Stimulated activated CD8-positive, alpha-beta memory T cell treated with anti-CD3 and anti-CD28 coated beads, Interleukin-15, amount 100 ng/mL, for 24 hours (primary cell): ENCODE results near the gene OR10K2.
"Not testable (repeated sequence)": the region's sequence is repeated elsewhere in the genome, so short reads cannot be mapped to it uniquely, and the experiment has no call there.

Source experiments
- DNase-seq: peaks from one replicate; pipeline ENCODE4 v3.0.0-alpha.2; 2020; ENCODE audit warnings: low read depth

The OR10K2 gene, protein sequence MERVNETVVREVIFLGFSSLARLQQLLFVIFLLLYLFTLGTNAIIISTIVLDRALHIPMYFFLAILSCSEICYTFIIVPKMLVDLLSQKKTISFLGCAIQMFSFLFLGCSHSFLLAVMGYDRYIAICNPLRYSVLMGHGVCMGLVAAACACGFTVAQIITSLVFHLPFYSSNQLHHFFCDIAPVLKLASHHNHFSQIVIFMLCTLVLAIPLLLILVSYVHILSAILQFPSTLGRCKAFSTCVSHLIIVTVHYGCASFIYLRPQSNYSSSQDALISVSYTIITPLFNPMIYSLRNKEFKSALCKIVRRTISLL

DNA sequence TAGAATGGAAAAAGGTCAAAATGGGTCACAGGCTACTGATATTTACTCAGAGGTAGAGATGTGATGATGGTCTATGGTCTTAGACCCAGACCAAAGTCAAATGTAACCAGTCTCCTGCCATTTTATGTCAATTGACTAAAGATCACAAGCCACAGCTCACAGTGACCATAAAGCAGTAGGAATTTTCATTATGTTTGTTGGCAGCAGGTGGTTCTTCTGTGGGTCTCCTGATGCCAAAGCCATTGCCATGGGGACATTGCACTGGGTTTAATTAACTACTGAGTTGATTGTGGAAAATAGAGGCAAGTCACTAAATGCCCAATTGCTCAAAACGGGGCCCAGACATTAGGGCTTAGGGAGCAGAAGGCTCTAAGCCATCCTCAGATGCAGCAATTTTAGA, at the start of gene OR10K2:
TSS of gene OR10K2 (minus strand) at position 101 of the 400 bp plus-strand sequence. CDS start 5,371 bp downstream, outside the sequence.
- DNase-seq: no peak

DNA sequence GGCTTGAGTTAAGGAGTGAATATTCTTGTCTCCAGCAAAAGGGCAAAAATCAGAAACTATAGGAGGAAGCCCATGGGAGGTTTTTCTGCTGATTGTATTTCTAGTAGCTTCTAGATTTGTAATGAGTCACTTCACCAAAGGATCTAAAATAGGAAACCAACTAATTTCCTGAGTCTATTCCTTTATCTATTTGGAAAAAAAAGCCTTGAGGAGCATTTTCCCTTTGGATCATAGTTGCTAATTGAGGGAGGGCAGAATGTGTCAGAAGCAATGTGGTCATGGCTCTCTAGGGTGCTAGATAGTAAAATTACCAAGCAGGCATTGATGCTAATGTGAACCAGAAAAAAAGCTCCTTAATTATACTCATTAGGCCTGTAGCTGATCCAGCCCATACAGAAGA, 45.9 kb upstream of the OR10K2 start, which contains the start of gene OR10R2:
TSS of gene OR10R2 (plus strand) at position 301 of the 400 bp plus-strand sequence. CDS start 106 bp downstream, outside the sequence.
- DNase-seq: no peak

DNA sequence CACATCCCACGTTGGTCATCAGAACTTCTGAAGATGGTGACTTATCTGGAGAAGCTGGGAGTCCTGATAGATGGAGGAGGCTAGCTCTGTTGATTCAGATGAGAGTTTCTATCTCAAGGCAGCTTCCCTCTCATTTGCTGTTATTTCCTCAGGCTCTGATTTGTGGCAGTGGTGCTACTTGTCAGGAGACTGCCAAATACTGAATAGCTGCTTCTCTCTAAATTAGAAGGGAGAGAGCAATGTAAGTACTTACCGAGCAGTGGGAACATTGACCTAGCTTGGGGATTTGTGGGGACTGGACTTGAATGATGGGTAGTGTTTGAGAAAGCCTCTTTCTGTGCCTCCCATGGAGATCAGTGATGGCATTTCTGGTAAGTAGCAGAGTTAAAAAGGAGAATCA, 35.5 kb upstream of the OR10K2 start, which contains the start of gene OR10K1:
TSS of gene OR10K1 (plus strand) at position 301 of the 400 bp plus-strand sequence. CDS start 3,728 bp downstream, outside the sequence.
- no peak for DNase-seq

DNA sequence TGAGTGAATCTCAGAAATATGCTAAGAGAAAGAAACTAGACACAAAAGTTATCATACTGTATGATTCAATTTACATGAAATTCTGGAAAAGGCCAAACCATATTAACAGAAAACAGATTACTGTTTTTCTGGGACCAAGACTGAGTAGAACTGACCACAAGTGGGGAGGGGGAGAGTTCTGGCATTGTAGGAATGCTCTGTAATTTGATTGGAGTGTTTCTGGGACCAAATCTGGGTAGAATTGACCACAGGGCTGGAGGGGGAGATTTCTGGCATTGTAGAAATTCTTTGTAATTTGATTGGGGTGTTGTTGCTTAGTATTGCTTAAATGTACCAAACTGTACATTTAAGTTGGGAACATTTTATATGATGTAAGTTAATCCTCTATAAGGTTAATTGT, 32.2 kb upstream of the OR10K2 start:
- no peak for DNase-seq

DNA sequence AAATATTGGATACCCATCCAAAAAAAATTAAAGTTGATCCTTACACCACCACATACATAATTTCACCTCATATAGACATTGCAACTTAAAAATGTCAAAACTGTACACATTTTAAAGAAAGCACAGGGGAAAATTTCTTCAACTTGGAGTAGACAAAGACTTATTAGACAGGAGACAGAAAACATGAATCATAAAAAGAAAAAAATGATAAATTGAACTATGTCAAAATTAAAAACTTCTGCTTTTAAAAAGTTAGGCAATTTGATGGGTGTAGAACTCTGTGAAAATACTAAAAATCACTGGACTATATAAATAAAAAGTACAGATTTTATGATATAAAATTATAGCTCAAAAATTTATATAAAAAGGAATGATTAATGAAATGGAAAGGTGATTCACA, 31.2 kb upstream of the OR10K2 start:
- DNase-seq: no peak

DNA sequence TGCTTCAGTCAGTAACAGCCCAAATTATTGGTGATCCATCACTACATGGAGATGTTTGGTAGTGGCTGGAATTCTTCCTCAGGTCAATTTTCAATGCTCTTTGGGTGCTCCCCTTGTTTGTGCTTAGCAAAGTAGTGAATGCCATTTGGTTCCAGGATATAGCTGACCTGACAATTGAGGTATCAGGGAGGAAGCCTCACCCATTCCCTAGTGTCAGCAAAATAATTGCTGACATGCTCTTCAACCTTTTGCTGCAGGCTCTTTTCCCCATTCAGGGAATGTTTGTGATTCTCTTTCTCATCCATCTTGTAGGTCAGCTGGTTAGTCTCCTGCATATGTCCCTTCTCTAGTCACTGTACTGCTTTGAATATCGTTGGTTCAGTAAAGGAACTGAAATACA, 28.5 kb upstream of the OR10K2 start:
- DNase-seq: no peak

DNA sequence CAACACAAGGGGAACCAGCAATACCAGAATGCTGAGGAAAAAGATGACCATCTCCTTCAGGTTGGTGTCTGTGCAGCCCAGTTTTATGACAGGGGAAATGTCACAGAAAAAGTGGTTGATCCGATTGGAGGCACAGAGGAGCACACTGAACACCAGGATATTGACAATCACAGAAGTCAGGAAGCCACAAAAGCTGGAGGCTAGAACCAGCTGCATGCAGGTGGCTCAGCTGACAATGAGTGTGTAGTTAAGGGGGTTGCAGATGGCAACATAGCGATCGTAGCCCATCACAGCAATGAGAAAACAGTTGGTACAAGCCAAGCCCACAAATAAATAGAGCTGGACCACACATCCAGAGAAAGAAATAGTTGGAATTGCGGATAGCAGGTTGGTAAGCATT, 19.3 kb upstream of the OR10K2 start:
- no peak for DNase-seq

DNA sequence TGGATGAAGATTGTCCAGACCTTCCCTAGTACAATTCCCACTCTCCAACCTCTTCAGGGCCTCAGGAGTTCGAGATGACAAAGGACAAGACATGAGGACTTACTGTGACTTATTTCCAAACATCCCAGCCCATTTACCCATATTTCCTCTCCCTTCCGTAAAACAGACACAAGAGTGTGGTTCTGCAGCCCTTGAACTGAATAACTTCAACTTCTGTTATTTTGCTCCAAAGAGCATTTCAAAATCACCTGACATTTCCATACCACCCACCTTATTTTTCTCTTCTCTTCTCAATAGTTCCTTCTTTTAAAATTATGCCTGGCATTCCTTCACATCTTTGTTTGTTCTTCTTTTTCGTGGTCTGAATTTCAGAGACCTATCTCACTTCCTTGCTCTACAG, 8.7 kb upstream of the OR10K2 start:
- DNase-seq: no peak

DNA sequence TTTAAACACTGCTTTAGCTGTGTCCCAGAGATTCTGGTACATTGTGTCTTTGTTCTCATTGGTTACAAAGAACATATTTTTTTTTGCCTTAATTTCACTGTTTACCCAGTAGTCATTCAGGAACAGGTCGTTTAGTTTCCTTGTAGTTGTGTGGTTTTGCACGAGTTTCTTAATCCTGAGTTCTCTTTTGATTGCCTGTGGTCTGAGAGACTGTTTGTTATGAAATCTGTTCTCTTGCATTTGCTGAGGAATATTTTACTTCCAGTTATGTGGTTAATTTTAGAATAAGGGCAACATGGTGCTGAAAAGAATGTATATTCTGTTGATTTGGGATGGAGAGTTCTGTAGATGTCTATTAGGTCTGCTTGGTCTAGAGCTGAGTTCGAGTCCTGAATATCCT, 4.1 kb upstream of the OR10K2 start:
- DNase-seq: not testable (repeated sequence)

DNA sequence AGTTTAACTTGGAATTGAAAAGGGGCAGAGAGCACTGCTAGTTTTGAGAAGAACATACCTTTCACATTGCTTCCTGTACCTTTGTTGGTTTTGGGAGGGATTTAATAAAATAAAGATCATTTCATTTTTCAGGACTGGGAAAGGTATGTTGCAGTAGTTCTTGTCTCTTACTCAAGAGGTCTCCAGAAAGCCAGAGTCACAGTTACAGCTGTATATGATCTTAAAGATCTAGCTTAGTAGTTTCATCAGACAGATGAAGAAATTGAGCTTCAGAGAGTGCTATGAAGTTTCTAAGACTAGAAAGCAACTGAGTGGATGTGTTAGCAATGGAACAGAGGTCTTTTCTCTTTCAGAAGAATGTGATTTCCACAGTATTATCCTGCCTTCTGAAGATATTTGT, 1.0 kb downstream of the OR10K2 start:
- no peak for DNase-seq

DNA sequence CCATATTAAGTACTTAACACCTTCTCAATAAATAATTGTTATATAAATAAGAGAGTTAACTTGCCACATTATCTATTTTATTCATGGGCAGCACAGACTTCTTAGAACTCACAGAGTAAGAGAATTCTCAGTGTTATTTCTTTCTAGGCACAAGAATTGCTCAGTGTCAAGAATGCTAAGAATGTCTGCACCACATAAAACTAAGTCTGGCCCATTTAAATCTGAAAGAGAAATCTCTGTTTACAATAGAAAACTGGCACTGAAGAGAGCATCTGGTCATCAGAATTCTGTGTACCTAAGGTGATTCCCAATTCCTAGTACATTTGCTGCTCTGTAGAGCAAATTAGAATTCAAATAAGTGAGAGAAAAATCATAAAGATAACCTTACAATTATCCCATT, 3.8 kb downstream of the OR10K2 start:
- DNase-seq: no peak

DNA sequence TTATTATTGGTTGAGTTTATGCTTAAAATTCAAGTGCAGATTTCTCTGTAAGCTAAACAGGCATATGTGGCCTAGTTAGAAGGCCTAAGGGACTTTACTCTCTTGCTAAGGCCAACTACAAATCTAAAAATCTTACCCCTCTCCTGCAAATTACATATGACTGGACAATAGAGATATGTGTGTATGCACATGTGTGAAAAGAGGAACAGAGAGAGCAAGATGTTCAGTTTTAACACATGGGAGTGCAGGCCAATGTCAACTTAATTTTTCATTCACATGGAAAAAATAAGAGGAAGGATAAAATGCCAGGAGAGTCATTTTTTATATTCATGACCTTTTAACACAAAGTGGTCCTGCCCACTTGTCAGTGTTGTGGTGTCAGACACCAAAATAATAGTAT, 8.5 kb downstream of the OR10K2 start:
- DNase-seq: no peak

DNA sequence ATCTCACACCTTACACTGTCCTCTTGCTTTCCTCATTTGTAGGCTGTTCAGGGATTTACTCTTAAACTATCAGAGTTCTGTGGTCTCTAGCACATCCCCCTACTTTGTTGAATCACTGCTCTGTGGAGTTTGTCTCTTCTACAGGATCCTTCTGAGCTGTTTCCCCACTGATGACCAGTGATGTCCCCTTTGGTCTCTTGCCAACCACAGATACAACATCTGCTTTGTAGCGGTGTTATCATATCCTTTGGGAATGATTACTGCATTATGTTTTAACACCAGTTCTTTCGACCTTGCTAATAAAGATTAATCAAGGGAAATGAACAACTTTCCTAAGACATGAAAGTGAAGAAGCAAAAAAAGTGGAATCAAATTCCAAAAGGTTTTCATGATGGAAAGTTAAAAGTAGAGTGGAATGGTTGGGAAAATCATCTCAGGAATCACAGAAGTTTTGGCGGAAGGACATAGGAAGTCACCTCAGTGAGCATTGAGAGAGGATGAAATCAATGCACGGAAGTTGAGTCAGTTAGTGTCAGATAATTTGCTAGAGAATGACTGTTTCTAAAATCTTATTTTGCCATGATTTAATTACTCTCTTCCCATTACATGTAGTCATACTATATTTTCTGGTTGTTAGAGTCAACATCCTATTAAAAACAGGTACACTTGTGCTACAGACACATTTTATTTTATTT, 11.2 kb downstream of the OR10K2 start:
- DNase-seq: no peak

DNA sequence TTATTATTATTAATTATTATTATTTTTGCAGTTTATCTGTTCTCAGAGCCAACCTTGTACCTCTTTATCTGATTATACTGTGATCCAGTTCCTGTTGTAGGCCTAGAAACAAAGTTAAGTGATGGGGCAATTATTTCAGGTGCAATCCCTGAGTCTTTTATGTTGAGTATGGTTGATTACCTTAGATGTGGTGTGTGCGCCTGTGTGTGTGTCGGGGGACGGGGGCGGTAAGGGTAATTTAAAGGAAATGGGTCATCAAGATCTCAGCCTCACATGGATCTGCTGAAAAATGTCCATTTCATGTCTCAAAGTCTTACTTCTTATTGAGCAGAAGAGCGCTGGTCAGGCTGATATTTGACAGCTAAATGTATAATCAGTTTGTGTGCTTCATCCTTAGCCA, 18.9 kb downstream of the OR10K2 start:
- DNase-seq: no peak

DNA sequence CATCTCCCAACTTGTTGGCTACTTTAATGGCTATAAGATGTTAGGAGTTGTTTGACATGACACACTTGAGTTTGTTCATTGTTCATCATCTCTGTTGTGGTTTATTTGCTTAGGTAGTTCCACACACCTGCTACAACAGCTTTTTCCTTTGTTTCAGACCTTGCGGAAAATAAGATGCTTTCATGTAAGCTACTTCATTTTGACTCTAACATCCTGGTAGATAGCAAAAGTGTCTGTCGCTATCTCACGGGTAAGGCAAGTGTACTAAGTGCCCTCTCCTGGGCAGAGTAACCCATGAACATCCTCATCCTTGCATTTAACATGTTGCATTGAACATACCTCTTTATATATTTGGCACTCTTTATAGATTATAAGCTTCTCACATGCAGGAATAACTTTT, 25.2 kb downstream of the OR10K2 start:
- DNase-seq: no peak

DNA sequence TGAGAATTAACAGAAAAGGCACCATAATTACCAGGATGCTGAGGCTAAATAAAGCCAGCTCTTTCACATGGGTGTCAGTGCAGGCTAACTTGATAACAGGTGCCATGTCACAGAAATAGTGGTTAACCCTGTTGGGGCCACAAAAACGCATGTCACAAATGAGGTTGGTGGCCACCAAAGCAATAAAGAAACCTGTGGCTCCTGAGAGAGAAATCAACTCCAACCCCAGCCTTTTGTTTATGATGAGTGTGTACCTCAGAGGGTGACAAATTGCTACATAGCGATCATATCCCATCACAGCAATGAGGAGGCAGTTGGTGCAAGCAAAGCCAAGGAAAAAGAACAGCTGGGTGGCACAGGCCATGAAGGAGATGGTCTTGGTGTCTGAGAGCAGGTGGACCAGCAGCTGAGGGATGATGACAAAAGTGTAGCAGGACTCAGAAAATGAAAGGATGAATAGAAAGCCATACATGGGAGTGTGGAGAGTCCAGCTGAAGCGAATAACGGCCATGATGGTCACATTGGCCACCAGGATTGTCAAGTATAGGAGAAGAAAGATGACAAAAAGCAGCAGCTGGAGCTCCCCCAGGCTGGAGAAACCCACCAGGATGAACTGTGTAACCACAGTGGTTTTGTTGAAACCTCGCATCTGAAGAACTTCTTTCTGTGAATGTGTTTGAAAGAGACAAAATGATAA, 27.1 kb downstream of the OR10K2 start, which contains the start of gene OR10T2:
TSS of gene OR10T2 (minus strand) at position 649 of the 697 bp plus-strand sequence. CDS start at position 649, 0 bp downstream.
- no peak for DNase-seq

DNA sequence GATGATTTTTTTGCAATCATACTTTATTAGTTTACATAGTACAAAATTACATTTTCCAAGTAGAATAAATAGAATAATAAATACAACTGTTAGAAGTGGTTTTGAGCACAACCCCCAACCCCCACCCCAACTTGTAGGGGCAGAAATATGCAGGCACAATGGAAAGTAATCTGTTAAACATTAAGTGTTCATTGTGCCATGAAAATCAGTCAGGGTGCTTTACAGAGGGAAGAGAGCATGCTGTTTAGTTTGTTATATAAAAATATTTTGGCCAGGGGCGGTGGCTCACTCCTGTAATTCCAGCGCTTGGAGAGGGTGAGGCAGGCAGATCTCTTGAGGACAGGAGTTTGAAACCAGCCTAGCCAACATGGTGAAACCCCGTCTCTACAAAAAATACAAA, 29.4 kb downstream of the OR10K2 start:
- no peak for DNase-seq

DNA sequence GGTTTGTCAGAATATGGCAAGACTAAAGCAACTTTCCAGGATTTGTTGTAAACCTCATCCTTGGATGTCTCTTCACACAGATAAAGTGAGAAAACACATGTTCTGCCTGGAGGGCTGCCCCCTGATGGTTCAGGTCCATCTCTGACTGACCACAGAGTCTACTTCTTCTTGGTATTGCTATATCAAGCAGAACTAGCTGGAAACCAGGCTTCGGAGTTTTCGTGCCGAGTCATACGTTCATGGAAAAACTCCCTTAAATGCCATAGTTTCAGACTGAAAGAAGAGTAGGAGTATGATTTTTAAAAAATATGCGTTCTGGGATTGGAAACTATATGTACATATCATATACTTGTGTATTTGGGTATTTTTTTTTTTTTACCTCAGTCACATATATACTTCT, 32.6 kb downstream of the OR10K2 start:
- DNase-seq: no peak

DNA sequence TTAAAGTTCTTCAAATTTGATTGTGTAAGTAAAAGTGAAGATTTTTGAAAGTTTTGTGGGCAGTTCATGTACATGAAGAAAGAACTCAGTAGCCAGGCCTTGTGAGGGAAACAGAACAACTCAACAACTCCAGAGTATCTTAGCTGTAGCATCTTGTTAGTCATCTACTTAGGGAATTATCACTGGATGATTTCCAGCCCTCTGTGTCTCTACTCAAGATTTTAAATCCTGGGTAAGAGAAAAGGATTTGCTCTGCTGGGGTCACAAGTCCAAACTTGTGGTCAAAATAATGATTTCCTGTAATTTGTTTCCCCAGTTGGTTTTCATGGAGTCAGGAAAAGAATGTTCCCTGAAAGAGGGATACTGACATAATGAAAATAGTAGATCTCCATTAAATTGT, 34.9 kb downstream of the OR10K2 start:
- no peak for DNase-seq

DNA sequence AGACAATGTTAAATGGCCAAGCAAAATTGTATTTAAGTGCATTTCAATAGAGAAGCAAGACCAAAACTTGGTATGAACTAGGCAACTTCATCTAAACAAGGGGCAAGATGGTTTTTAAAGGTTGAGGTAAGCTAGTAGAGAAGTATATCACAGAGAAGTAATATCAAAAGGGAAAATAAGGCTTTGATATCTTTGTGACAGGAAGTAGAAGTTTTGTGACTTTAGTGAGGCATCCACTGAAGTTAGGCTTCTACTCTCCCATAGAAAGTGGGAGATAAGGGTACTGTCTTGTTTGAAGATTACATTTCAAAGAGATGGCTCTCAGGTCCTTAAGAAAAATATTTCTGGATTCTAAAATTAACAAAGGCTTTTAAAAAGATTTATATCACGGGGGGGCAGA, 35.7 kb downstream of the OR10K2 start:
- no peak for DNase-seq

DNA sequence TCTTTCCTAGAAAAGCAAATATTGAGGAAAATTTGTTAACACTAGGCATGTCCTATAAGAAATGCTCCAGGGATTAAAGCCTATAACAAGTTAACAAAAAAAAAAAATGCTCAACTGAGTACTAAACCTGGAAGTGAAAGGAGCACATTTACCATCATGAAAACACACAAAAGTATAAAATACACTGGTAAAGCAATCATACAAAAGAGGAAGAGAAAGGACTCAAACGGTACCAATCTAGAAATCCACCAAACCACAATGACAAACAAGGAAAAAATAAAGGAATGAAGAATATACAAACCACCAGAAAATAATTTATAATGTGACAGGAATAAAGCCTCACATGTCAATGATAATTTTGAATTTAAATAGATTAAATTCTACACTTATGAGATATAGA, 51.2 kb downstream of the OR10K2 start:
- DNase-seq: no peak

DNA sequence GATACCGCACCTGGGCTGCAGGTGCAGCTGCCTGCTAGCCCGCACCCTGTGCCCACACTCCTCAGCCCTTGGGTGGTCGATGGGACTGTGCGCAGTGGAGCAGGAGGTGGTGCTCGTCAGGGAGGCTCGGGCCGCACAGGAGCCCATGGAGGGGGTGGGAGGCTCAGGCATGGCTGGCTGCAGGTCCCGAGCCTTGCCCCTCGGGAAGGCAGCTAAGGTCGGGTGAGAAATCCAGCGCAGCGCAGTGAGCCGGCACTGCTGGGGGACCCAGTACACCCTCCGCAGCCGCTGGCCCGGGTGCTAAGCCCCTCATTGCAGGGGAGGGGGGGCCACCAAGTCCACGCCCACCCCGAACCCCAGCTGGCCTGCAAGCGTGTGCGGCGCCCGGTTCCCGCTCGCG, 51.9 kb downstream of the OR10K2 start:
- DNase-seq: not testable (repeated sequence)
